Measurements from ENCODE around the gene SERPINB1.
"Not testable (repeated sequence)": the region's sequence is repeated elsewhere in the genome, so short reads cannot be mapped to it uniquely, and the experiment has no call there.

Gene SERPINB1

GRCh38 chr6:2865694-2866151 is 24.1 kb upstream of the SERPINB1 start:
- no peak for DNase-seq

GRCh38 chr6:2865270-2865669 is 23.6 kb upstream of the SERPINB1 start:
- DNase-seq, result no peak

- DNase-seq, result no peak
These were observed 22.2 kb upstream of the SERPINB1 start for GRCh38 chr6:2863901-2864300.

GRCh38 chr6:2862712-2863181 is 21.1 kb upstream of the SERPINB1 start:
- no peak for DNase-seq

GRCh38 chr6:2861822-2862164 is 20.1 kb upstream of the SERPINB1 start:
- DNase-seq, result no peak

GRCh38 chr6:2861060-2861821 is 19.6 kb upstream of the SERPINB1 start:
- no peak for DNase-seq

GRCh38 chr6:2860706-2861059 is 19.0 kb upstream of the SERPINB1 start:
- not testable (repeated sequence) for DNase-seq

GRCh38 chr6:2859798-2860705 is 18.4 kb upstream of the SERPINB1 start:
- DNase-seq, result not testable (repeated sequence)

GRCh38 chr6:2859185-2859700 is 17.6 kb upstream of the SERPINB1 start:
- no peak for DNase-seq

GRCh38 chr6:2857580-2858337 is 16.1 kb upstream of the SERPINB1 start:
- no peak for DNase-seq

- DNase-seq, result no peak
These were observed 15.5 kb upstream of the SERPINB1 start for GRCh38 chr6:2857185-2857579.

GRCh38 chr6:2855061-2855519 is 13.4 kb upstream of the SERPINB1 start:
- DNase-seq, result no peak

- no peak for DNase-seq
These were observed 12.8 kb upstream of the SERPINB1 start for GRCh38 chr6:2854396-2854982.

- no peak for DNase-seq
These were observed 12.2 kb upstream of the SERPINB1 start for GRCh38 chr6:2853769-2854395.

GRCh38 chr6:2853378-2853768 is 11.7 kb upstream of the SERPINB1 start:
- DNase-seq, result not testable (repeated sequence)

- DNase-seq, result no peak
These were observed 11.3 kb upstream of the SERPINB1 start for GRCh38 chr6:2852921-2853322.

- DNase-seq, result no peak
These were observed 10.8 kb upstream of the SERPINB1 start for GRCh38 chr6:2852514-2852855.

GRCh38 chr6:2851727-2852513 is 10.3 kb upstream of the SERPINB1 start:
- no peak for DNase-seq

- DNase-seq, result no peak
These were observed 9.0 kb upstream of the SERPINB1 start for GRCh38 chr6:2850538-2851113.

GRCh38 chr6:2848851-2849250 is 7.2 kb upstream of the SERPINB1 start:
- DNase-seq, result no peak

- DNase-seq, result no peak
These were observed 4.2 kb upstream of the SERPINB1 start for GRCh38 chr6:2845880-2846208.

Measured in NCI-H1694 (cell line).